Left lobe of liver (tissue), 2 donors: ENCODE data around the gene RFX1. TPM values are rescaled to one million over a fixed set of nuclear protein-coding genes. Genes with fewer than 3 reads are reported as not detected.
A peak's percentile ranks its signal among the peaks of the same experiment; 100 is the strongest.
"Not testable (repeated sequence)": the region's sequence is repeated elsewhere in the genome, so short reads cannot be mapped to it uniquely, and the experiment has no call there.

Experiments used
- ATAC-seq: fragments of 200-7000 bp; cut with Tn5 transposase; one replicate; pipeline ENCODE4 v1.9.1; 2020; ENCODE audit warnings: mild to moderate bottlenecking, moderate library complexity
- DNase-seq: peaks from one replicate; pipeline ENCODE4 v3.0.0-alpha.2; 2020; ENCODE audit warnings: low spot score
- total RNA-seq: library from RNA; stranded (reverse); gene quantifications from one replicate; pipeline ENCODE4 v1.2.1, GENCODE V29; 2021
- donor health status: DM: no; HTN: no; CAD: no; lungs with moderate emphysema.
- donor health status: DM: no; HTN: yes; CAD: no.

RFX1 gene
- total RNA-seq, 1 donor from 2014 or later = 7.0 TPM

- no peak for DNase-seq
- ATAC-seq = no peak
Measured at GRCh38 chr19:14027856-14028450, 21.8 kb upstream of the RFX1 start, which contains the start of gene RLN3. RLN3 (plus strand) TSS chr19:14028148; CDS start chr19:14028205, 57 bp downstream.

- not testable (repeated sequence) for DNase-seq, ATAC-seq
Measured at GRCh38 chr19:14026652-14027192, 20.6 kb upstream of the RFX1 start.

DNA sequence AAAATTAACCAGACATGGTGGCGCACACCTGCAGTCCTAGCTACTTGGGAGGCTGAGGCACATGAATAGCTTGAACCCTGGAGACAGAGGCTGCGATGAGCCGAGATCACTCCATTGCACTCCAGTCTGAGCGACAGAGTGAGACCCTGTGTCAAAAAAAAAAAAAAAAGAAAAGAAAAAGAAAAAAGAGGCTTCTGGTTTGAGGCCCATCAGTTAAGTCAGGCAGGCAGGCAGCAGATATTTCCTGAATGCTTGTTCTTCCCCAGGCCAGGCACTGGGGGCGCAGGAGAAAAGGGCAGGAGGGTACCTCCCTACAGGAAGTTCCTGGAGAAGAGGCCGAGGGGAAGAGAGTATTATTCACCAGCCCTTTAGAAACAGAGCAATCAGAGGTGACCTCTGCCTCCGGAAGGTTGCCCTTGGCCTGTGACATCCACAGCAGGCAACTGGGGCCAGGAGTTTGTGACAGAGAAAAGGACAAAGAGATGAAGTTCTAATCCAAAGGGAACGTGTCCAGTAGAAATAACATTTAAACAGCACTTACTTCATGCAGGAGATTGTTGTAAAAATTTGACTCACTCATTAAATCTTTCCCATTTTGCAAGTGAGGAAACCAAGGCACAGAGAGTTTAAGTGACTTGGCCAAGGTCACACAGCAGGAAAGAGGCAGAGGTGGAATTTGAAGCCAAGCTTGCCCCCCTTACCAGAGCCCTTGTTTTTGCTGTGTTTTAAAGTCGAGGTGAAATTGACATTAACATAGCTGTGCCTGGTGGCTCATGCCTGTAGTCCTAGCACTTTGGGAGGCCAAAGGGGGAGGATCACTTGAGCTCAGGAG lies 17.5 kb upstream of the RFX1 start:
- no peak for DNase-seq
- peak; percentile 90 for ATAC-seq

GRCh38 chr19:14022469-14022868 lies 16.3 kb upstream of the RFX1 start:
- DNase-seq = no peak

DNA sequence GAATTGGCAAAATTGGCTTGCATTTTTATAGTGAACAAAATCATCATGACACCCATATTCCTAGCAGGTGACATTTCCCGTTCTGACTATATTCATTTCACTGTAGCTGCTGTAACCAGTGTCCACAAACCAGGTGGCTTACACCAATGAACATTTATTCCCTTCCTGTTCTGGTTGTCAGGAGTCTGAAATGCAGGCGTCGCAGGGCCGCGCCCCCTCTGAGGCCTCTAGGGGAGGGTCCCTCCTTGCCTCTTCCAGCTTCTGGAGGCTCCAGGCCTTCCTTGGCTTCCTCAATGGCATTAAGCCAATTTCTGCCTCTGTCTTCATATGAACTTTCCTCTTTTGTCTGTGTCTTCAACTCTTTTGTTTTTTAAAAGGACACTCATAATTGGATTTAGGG lies 15.4 kb upstream of the RFX1 start:
- DNase-seq (no peak), ATAC-seq (no peak)

More at GRCh38 chr19:14022469-14022868, 16.3 kb upstream of the RFX1 start:
- ATAC-seq = no peak

DNA sequence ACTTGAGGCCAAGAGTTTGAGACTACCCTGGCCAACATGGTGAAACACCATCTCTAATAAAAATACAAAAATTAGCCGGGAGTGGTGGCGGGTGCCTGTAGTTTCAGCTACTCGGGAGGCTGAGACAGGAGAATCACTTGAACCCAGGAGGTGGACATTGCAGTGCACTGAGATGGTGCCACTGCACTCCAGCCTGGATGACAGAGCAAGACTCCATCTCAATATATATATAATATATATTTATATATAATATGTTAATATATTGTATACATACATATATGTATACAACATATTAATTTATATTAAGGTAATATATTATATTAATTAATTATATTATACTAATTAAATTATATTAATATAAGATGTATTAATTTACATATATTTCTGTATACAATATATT lies 13.6 kb upstream of the RFX1 start:
- not testable (repeated sequence) for DNase-seq, ATAC-seq

GRCh38 chr19:14019100-14019499 lies 13.0 kb upstream of the RFX1 start:
- no peak for DNase-seq
- no peak for ATAC-seq

- DNase-seq = no peak
- ATAC-seq = peak; percentile 71
Measured at GRCh38 chr19:14015524-14016035, 9.5 kb upstream of the RFX1 start.

GRCh38 chr19:14012378-14012915 lies 6.3 kb upstream of the RFX1 start:
- ATAC-seq = no peak
- DNase-seq = no peak

DNA sequence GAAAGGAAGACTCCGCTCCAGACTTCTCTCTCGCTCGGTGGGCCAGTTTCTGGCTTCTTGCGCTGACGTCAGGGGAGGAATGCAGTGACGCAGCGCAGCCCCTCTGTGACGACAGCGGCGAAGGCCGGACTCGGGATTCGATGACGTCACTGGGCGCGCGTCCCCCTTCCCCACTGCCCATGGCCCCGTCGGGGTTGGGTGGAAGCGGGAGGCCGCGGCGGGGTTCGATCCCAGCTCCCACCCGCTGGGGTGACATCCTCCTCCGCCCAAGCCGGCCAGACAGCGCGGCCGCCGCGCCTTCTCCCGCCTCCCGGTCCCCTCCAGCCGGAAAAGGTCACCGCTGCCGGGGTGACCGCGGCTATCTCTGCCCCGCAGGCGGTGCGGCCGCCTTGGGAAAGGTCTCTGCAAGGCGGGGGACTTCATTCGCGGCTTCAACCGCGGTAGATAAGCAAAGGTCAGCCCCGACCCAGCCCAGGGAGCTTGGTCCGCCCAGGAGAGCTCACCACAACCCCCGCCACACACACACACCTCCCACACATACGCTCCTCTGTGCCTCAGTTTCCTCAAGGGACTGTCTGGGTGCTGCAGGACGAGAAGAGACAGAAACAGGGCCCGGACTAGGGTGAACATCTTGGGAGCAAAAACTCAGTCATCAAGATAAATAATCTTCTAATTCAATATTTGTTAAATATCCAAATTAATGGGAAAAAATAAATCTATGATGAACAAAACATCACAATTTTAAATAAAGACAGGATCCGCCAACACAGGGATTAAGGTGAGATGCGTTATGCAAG lies 844 bp upstream of the RFX1 start:
- DNase-seq (no peak), ATAC-seq (peak; percentile 37)

DNA sequence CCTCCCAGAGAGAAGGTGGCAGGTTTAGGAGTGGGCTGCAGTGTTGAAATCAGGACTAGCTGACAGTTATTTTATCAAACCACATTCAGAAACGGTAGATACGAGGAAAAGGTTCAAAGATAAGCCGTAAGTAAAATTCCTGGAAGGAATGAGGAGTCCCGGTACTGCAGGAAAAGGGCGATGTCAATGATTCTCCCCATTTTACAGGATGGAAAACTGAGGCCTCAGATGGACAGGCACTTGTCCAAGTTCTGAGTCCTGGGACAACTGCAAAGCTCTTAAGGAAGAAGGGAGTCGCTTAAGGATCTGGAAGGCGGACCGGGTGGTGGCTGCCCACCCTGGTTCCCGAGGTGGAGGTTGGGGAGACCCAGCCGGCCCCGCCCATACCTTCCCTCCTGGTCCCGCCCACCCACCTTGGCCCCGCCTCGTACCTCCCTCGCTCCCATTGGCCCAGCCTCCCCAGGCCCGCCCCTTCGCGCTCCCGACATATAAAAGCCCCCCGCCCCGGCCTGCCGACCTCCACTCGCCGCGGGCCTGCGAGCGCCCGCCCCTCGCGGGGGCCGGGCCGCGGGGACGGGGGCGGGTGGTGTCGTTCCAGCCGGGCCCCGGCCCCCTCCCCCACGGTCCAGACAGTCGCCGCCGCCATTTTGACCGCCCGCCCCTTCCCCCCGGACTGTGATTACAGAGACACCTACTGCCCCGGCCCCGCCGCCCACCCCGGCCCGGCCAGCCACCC lies 603 bp downstream of the RFX1 start:
- DNase-seq (peak; percentile 96), ATAC-seq (peak; percentile 77)

GRCh38 chr19:14004619-14005348 lies 1.3 kb downstream of the RFX1 start:
- ATAC-seq (peak; percentile 42), DNase-seq (peak; percentile 82)

DNA sequence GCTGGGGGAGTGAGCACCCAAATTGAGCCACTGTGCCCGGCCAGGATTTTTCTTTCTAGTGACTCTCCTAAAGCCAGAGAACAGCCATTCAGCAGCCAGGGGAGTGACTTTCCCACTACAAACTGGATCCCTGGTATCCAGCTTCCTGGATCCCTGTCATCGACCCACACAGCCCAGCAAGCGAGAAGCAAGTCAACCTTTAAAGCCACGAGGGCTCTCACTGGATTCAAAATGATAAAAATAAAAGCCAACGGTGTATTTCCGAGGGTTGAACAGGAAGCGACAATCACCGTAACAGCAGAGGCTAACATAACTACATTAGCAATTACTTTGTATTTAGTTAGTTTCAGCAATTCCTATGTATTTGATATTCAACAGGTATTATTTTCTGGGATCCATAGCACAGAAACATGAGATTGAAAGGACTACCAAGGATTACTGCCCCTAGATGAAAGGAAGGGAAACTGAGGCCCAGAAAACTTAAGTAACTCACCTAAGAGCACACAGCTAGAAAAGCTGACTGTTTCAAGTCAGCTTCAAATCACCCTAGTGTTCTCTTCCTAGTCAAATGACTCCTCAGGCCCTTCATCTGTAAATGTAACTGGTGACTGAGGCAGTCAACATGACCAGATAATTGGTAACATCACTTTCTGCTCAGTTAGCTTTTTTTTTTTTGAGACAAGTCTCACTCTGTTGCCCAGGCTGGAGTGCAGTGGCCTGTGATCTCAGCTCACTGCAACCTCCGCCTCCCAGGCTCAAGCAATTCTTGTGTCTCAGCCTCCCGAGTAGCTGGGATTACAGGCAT lies 2.7 kb downstream of the RFX1 start:
- ATAC-seq = no peak
- DNase-seq = no peak

- DNase-seq (no peak), ATAC-seq (no peak)
Measured at GRCh38 chr19:14002571-14003250, 3.4 kb downstream of the RFX1 start.

DNA sequence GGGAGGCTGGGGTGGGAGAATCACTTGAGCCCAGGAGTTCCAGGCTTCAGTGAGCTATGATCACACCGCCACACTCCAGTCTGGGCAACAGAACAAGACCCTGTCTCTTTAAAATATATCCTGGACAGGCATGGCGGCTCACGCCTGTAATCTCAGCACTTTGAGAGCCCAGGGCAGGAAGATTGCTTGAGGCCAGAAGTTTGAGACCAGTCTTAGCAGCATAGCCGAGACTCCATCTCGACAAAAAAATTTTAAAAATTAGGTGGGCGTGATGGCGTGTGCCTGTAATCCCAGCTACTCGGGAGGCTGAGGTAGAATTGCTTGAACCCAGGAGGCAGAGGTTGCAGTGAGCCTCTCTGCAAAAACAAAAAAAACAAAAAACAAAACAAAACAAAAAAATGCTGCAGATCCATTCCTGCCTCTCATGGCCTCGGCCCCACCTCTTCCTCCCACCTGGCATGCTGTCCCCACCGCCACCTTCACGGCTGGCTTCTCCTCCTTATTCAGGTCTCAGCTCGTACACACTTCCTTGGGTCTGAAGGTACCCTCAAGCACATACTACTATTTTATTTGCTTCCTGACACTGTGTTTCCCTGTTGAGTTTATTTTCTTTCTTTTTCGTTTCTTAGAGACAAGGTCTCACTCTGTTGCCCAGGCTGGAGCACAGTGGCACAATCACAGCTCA lies 5.3 kb downstream of the RFX1 start:
- ATAC-seq = no peak
- no peak for DNase-seq

GRCh38 chr19:13999085-13999484 lies 7.0 kb downstream of the RFX1 start:
- DNase-seq = no peak
- ATAC-seq = no peak

DNA sequence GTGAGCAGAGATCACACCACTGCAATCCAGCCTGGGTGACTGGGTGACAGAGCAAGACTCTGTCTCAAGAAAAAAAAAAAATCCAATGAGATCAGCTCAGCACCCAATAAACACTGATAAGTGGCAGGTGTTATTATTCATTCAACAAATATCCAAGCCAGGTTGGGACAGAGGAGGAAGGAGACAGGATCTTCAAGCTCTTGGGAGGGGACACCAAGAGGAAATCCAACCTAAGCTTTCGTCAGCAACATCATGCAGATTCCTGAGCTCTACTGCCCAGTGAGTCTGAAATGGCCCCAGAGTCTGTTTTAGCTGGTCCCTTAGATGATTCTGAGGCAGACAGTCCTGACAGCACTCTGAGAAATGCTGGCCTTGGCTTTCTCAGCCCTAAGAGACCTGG lies 7.7 kb downstream of the RFX1 start:
- no peak for ATAC-seq

More for the DNA sequence above, 7.7 kb downstream of the RFX1 start:
- DNase-seq = no peak
